Activated T-cell treated with anti-CD3 and anti-CD28 coated beads, Interleukin-2, amount 50 U/mL, for 24 hours (primary cell): ENCODE data around the gene OAS3.

ENCODE experiments used
- DNase-seq: peaks from one replicate; pipeline ENCODE4 v3.0.0-alpha.2; 2020
- H3K27ac Mint-ChIP-seq: 2 replicates; pipeline ENCODE4 v1.8.0; 2020; ENCODE audit warnings: mild to moderate bottlenecking, mixed read lengths
- H3K27me3 Mint-ChIP-seq: 2 replicates; pipeline ENCODE4 v1.8.0; 2020; ENCODE audit warnings: mixed read lengths
- H3K36me3 Mint-ChIP-seq: 2 replicates; pipeline ENCODE4 v1.8.0; 2020; ENCODE audit warnings: low read depth, mixed read lengths
- H3K4me1 Mint-ChIP-seq: 2 replicates; pipeline ENCODE4 v1.8.0; 2020; ENCODE audit warnings: low read depth, mixed read lengths
- H3K4me3 Mint-ChIP-seq: 2 replicates; pipeline ENCODE4 v1.8.0; 2020; ENCODE audit warnings: mild to moderate bottlenecking, moderate library complexity, mixed read lengths
- H3K9me3 Mint-ChIP-seq: 2 replicates; pipeline ENCODE4 v1.8.0; 2020; ENCODE audit warnings: mixed read lengths

OAS3 gene

DNA sequence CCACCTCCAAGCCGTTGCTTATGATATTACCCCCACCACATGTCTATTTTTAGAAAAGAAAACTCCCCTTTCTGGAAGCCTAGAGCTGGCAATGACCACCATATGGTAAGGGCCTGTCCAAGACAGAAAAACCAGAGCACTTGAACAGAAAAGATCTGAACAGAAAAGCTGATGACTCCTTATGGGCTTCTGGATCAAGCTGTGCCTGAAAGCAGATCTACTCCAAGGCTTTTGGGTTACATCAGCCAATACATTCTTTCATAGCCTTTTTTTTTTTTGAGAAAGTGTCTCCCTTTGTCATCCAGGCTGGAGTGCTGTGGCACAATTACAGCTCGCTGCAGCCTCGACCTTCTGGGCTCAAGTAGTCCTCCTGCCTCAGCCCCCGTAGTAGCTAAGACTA, 23.3 kb downstream of the OAS3 start:
- H3K4me1 Mint-ChIP-seq = peaks cover 7% of the 10 kb centered on the region
- H3K36me3 Mint-ChIP-seq = peaks cover 97% of the 10 kb centered on the region
- H3K9me3 Mint-ChIP-seq = peaks cover 7% of the 10 kb centered on the region
- no peak overlapping the region for H3K4me3 Mint-ChIP-seq
- no peak for DNase-seq
- no peaks in the 10 kb centered on the region for H3K27me3 Mint-ChIP-seq
- H3K27ac Mint-ChIP-seq = no peak overlapping the region

DNA sequence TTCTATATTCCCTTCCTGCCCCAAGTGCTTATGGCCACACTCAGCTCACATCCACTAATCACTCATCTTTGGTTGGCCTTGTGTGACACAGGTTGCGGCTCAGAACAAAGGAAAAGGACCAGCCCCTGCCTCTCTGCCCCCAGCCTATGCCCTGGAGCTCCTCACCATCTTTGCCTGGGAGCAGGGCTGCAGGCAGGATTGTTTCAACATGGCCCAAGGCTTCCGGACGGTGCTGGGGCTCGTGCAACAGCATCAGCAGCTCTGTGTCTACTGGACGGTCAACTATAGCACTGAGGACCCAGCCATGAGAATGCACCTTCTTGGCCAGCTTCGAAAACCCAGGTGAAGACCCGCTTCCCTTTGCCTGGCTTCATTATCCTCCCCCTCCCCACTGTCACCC, 24.3 kb downstream of the OAS3 start:
- H3K4me3 Mint-ChIP-seq = no peak overlapping the region
- no peak for DNase-seq
- no peak overlapping the region for H3K27ac Mint-ChIP-seq
- no peaks in the 10 kb centered on the region for H3K27me3 Mint-ChIP-seq
- peaks cover 96% of the 10 kb centered on the region for H3K36me3 Mint-ChIP-seq
- peaks cover 7% of the 10 kb centered on the region for H3K4me1 Mint-ChIP-seq
- H3K9me3 Mint-ChIP-seq = peaks cover 7% of the 10 kb centered on the region

DNA sequence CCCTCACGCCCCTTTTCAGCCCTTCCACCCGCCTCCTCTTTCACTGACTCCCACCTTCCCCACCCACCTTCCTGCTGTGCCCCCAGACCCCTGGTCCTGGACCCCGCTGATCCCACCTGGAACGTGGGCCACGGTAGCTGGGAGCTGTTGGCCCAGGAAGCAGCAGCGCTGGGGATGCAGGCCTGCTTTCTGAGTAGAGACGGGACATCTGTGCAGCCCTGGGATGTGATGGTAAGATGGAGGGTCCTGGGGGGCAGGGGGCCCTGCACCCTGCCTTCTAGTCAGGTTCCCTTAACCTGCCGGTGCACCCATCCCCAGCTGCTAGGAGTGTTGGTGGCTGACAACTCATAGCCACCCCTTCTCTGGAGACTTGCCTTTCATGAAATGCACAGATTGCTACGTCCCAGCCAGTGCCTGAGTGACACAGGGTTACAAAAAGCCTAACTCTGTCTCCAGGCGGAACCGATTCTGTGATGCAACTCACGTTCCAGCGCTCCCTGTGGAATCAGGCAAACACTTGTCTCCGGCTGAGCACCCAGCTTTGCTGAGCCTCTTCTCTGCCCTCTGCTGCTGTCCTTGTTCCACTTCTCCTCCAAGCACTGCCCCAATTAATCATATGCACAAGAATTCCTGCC, 25.1 kb downstream of the OAS3 start:
- Mint-ChIP-seq H3K9me3 (peaks cover 6% of the 10 kb centered on the region), H3K27me3 (no peaks in the 10 kb centered on the region), H3K4me1 (peaks cover 7% of the 10 kb centered on the region), H3K27ac (no peak overlapping the region), H3K36me3 (peaks cover 95% of the 10 kb centered on the region), H3K4me3 (no peak overlapping the region)
- DNase-seq = no peak

DNA sequence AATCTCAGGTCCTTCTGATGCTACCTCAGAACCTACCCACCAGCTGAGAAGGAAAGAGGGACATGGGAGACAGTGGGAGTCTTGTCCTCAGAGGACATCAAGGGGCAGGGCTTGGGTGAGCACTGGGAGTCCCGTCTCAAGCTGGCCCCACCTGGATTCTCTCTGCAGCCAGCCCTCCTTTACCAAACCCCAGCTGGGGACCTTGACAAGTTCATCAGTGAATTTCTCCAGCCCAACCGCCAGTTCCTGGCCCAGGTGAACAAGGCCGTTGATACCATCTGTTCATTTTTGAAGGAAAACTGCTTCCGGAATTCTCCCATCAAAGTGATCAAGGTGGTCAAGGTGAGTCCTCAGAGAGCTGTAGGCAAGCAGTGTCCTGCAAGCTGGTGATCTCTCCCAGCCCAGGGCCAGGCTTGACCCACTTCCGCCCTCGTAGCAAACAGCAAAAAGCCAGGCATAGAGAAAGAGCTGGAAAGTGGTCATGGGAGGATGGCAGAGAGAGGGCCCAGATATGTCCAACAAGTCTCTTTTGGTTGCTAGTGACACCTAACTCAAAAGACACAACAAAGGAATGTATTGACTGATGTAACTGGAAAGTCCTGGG, 25.9 kb downstream of the OAS3 start:
- peaks cover 6% of the 10 kb centered on the region for H3K9me3 Mint-ChIP-seq
- no peak for DNase-seq
- H3K27ac Mint-ChIP-seq = no peak overlapping the region
- H3K36me3 Mint-ChIP-seq = peaks cover 94% of the 10 kb centered on the region
- H3K4me3 Mint-ChIP-seq = no peak overlapping the region
- H3K27me3 Mint-ChIP-seq = no peaks in the 10 kb centered on the region
- peaks cover 7% of the 10 kb centered on the region for H3K4me1 Mint-ChIP-seq

DNA sequence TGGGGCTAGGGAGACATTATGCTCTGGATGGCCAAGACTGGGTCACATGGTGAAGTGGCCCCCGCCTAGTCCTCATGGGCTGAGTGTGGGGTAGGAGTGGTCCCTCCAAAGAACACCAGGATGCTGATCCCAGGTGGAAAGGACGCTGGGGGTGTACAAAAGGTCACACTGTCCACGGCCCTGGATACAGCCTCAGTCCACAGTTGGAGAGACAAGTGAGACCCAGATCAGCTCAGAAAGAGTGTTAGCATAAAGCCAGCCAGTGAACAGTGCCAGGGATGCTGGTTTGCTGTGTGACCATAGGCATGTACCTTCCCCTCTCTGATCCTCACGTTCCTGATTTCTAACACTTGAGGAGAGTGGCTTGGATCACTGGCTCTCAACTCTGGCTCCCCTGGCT, 26.6 kb downstream of the OAS3 start:
- Mint-ChIP-seq H3K36me3 (peaks cover 94% of the 10 kb centered on the region), H3K4me3 (no peak overlapping the region), H3K9me3 (no peaks in the 10 kb centered on the region), H3K4me1 (peaks cover 1% of the 10 kb centered on the region), H3K27ac (no peak overlapping the region), H3K27me3 (no peaks in the 10 kb centered on the region)
- no peak for DNase-seq

GRCh38 chr12:112965643-112966042, 27.4 kb downstream of the OAS3 start:
- Mint-ChIP-seq H3K4me3 (no peak overlapping the region), H3K27ac (no peak overlapping the region), H3K36me3 (peaks cover 94% of the 10 kb centered on the region), H3K27me3 (no peaks in the 10 kb centered on the region), H3K9me3 (no peaks in the 10 kb centered on the region), H3K4me1 (no peaks in the 10 kb centered on the region)
- no peak for DNase-seq

DNA sequence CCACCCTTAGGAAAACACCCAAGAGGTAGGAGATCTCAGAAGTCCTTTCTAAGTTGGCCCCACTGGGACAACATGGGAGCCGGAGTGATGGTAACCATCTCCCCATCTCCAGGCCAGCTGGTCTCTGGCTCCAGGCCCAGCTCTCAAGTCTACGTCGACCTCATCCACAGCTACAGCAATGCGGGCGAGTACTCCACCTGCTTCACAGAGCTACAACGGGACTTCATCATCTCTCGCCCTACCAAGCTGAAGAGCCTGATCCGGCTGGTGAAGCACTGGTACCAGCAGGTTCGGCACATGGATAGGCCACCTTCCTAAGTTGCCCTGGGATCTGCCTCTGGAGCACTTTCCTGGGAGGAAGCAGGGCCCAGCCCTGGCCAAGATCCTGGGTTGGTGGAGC, 29.0 kb downstream of the OAS3 start:
- no peak for DNase-seq
- Mint-ChIP-seq H3K27me3 (no peaks in the 10 kb centered on the region), H3K36me3 (peaks cover 80% of the 10 kb centered on the region), H3K4me3 (no peak overlapping the region), H3K4me1 (no peaks in the 10 kb centered on the region), H3K9me3 (no peaks in the 10 kb centered on the region), H3K27ac (no peak overlapping the region)

- H3K36me3 Mint-ChIP-seq = peaks cover 75% of the 10 kb centered on the region
- H3K27ac Mint-ChIP-seq = no peak overlapping the region
- no peaks in the 10 kb centered on the region for H3K4me1 Mint-ChIP-seq
- H3K9me3 Mint-ChIP-seq = no peaks in the 10 kb centered on the region
- H3K27me3 Mint-ChIP-seq = no peaks in the 10 kb centered on the region
- no peak overlapping the region for H3K4me3 Mint-ChIP-seq
- no peak for DNase-seq
These were observed 29.6 kb downstream of the OAS3 start for GRCh38 chr12:112967858-112968257.

- no peaks in the 10 kb centered on the region for H3K27me3 Mint-ChIP-seq
- H3K4me3 Mint-ChIP-seq = no peak overlapping the region
- H3K27ac Mint-ChIP-seq = no peak overlapping the region
- DNase-seq = no peak
- H3K9me3 Mint-ChIP-seq = no peaks in the 10 kb centered on the region
- H3K36me3 Mint-ChIP-seq = peaks cover 57% of the 10 kb centered on the region
- H3K4me1 Mint-ChIP-seq = no peaks in the 10 kb centered on the region
These were observed 31.5 kb downstream of the OAS3 start for GRCh38 chr12:112969547-112970306.

- no peaks in the 10 kb centered on the region for H3K9me3 Mint-ChIP-seq
- H3K27ac Mint-ChIP-seq = no peak overlapping the region
- no peaks in the 10 kb centered on the region for H3K27me3 Mint-ChIP-seq
- H3K4me3 Mint-ChIP-seq = no peak overlapping the region
- DNase-seq = no peak
- H3K36me3 Mint-ChIP-seq = peaks cover 52% of the 10 kb centered on the region
- H3K4me1 Mint-ChIP-seq = no peaks in the 10 kb centered on the region
These were observed 32.1 kb downstream of the OAS3 start for GRCh38 chr12:112970391-112970790.

- DNase-seq = no peak
- Mint-ChIP-seq H3K36me3 (peaks cover 44% of the 10 kb centered on the region), H3K9me3 (no peaks in the 10 kb centered on the region), H3K27ac (no peak overlapping the region), H3K4me3 (no peak overlapping the region), H3K4me1 (no peaks in the 10 kb centered on the region), H3K27me3 (no peaks in the 10 kb centered on the region)
These were observed 33.0 kb downstream of the OAS3 start for GRCh38 chr12:112971248-112971647.

DNA sequence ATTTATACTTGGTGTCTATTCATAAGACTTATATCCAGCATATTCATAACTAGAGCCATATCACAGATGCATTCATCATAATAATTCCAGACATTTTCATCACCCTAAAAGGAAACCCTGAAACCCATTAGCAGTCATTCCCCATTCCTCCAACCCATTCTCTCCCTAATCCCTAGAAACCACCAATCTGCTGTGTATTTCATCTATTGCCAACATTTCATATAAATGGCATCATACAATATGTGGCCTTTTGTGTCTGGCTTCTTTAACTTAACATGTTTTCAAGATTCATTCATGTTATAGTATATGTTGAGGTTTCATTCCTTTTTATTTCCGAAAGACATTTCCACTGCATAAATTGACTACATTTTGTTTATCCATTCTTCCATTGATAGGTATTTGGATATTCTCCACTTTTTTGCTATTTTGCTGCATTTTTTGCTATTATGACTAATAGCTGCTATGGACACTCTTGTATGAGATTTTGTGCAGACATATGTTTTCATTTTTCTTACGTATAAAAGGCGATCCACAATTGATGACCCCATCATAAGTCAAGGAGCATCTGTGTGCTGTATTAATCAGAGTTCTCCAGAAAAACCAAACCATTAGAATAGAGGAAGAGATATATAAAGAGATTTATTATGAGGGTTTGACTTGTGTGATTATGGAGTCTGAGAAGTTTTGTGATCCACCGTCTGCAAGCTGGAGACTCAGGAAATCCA, 34.9 kb downstream of the OAS3 start:
- Mint-ChIP-seq H3K27me3 (no peaks in the 10 kb centered on the region), H3K4me3 (no peak overlapping the region), H3K4me1 (peaks cover 13% of the 10 kb centered on the region), H3K27ac (no peak overlapping the region), H3K9me3 (no peaks in the 10 kb centered on the region), H3K36me3 (peaks cover 25% of the 10 kb centered on the region)
- DNase-seq = no peak

DNA sequence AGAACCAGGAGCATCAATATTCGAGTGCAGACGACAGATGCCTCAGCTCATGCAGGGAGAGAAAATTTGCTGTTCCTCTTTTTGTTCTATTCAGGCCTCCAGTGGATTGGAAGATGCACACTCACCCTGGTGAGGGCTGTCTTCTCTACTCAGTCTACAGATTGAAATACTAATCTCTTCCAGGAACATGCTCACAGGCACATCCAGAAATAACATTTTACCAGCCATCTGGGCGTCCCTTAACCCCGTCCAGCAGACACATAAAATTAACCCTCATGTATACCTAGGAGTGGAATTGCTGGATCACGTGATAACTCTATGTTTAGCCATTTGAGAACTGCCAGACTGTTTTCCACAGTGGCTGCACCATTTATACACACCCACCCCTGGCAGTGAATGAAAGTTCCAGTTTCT, 35.6 kb downstream of the OAS3 start:
- no peaks in the 10 kb centered on the region for H3K9me3 Mint-ChIP-seq
- no peak overlapping the region for H3K4me3 Mint-ChIP-seq
- peaks cover 13% of the 10 kb centered on the region for H3K4me1 Mint-ChIP-seq
- peaks cover 27% of the 10 kb centered on the region for H3K36me3 Mint-ChIP-seq
- H3K27ac Mint-ChIP-seq = no peak overlapping the region
- no peaks in the 10 kb centered on the region for H3K27me3 Mint-ChIP-seq
- no peak for DNase-seq

DNA sequence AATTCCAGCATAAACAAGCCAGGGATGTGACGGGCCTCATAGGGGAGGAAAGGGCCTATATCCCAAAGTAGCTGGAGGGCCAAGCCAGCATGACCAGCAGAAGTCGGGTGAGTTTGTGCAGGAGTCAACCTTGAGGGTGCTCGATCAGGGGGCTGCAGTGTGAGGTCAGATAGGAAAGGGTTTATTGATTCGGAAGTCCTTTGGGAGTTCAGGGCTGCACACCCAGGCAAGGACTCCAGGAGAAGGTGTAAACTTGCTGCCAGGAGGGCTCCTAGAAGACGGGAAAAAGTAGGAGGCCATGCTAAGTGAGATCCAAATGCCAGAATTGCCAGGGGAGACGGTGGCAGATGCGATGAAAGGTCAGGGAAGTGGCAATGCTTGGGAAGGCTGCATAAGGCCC, 36.6 kb downstream of the OAS3 start:
- Mint-ChIP-seq H3K36me3 (peaks cover 26% of the 10 kb centered on the region), H3K27ac (no peak overlapping the region), H3K4me1 (peaks cover 18% of the 10 kb centered on the region), H3K9me3 (no peaks in the 10 kb centered on the region), H3K4me3 (no peak overlapping the region), H3K27me3 (no peaks in the 10 kb centered on the region)
- DNase-seq = no peak

- Mint-ChIP-seq H3K27me3 (no peaks in the 10 kb centered on the region), H3K9me3 (peaks cover 9% of the 10 kb centered on the region), H3K4me1 (peaks cover 40% of the 10 kb centered on the region), H3K36me3 (peaks cover 28% of the 10 kb centered on the region), H3K4me3 (peak overlapping the region; percentile 98), H3K27ac (peak overlapping the region; percentile 99)
- DNase-seq = no peak
These were observed 38.9 kb downstream of the OAS3 start for GRCh38 chr12:112977139-112977538.
